OCI-LY7 (cell line): ENCODE data around the gene PSMB5. TPM values are rescaled to one million over a fixed set of nuclear protein-coding genes. Genes with fewer than 3 reads are reported as not detected.
"Not testable (repeated sequence)": the region's sequence is repeated elsewhere in the genome, so short reads cannot be mapped to it uniquely, and the experiment has no call there.

Experiments used
- BruUV-seq: library from RNA; stranded (reverse); fragments of 400-500 nt; replicated peaks from 2 replicates; lab custom pipeline; 2021; lab: Mats Ljungman, UMichigan
- CTCF ChIA-PET: fragments of 300-600 bp; sonication (Branson Sonifier 250); formaldehyde crosslinking; loops from one replicate; lab custom pipeline; 2022; ENCODE audit warnings: antibody characterized with exemption; ENCODE audit not compliant: unreplicated experiment; lab: Charles Lee
- POLR2A ChIA-PET: fragments of 300-600 bp; sonication (Branson Sonifier 250); formaldehyde crosslinking; loops from one replicate; lab custom pipeline; 2022; ENCODE audit warnings: antibody characterized with exemption; lab: Charles Lee
- DNase-seq: peaks from one replicate; pipeline ENCODE4 v3.0.0-alpha.2; 2015; ENCODE audit warnings: low spot score
- H2AFZ ChIP-seq: fragments of 200-600 bp; sonication (generic), shearing (Covaris generic); 2 replicates; pipeline ENCODE4 v1.6.1; 2014; ENCODE audit warnings: mild to moderate bottlenecking, antibody characterized with exemption, low read length, moderate library complexity
- H3K27ac ChIP-seq: fragments of 200-600 bp; sonication (generic); 2 replicates; pipeline ENCODE4 v1.5.1; 2014; ENCODE audit warnings: mixed run types, low read depth, mild to moderate bottlenecking, moderate library complexity, low read length, inconsistent platforms; ENCODE audit not compliant: poor library complexity, severe bottlenecking
- H3K36me3 ChIP-seq: fragments of 200-600 bp; sonication (generic); 2 replicates; pipeline ENCODE4 v1.6.1; 2014; ENCODE audit warnings: mild to moderate bottlenecking, antibody characterized with exemption, low read length, moderate library complexity, mixed read lengths; ENCODE audit not compliant: insufficient read depth
- H3K4me1 ChIP-seq: fragments of 200-600 bp; sonication (generic); 2 replicates; pipeline ENCODE4 v1.5.1; 2014; ENCODE audit warnings: mild to moderate bottlenecking, low read length; ENCODE audit not compliant: insufficient read depth, poor library complexity, severe bottlenecking
- H3K4me2 ChIP-seq: fragments of 200-600 bp; sonication (generic); 2 replicates; pipeline ENCODE4 v1.6.1; 2014; ENCODE audit warnings: mild to moderate bottlenecking, low read length
- H3K4me3 ChIP-seq: fragments of 200-600 bp; sonication (generic); 2 replicates; pipeline ENCODE4 v1.5.1; 2014; ENCODE audit warnings: mild to moderate bottlenecking, low read depth, low read length; ENCODE audit not compliant: poor library complexity, severe bottlenecking
- H3K79me2 ChIP-seq: fragments of 200-600 bp; sonication (generic); 2 replicates; pipeline ENCODE4 v1.6.1; 2016; ENCODE audit warnings: low read depth, mild to moderate bottlenecking, low read length, moderate library complexity, mixed read lengths; ENCODE audit not compliant: insufficient read depth
- H3K9me2 ChIP-seq: fragments of 200-600 bp; sonication (generic); 2 replicates; pipeline ENCODE4 v1.6.1; 2016; ENCODE audit warnings: mild to moderate bottlenecking, low read length, mixed read lengths; ENCODE audit not compliant: insufficient read depth
- H3K9me3 ChIP-seq: fragments of 200-600 bp; sonication (generic); 2 replicates; pipeline ENCODE4 v1.6.1; 2014; ENCODE audit warnings: mild to moderate bottlenecking, mixed run types, low read length, mixed read lengths
- H4K20me1 ChIP-seq: fragments of 200-600 bp; sonication (generic); 2 replicates; pipeline ENCODE4 v1.6.1; 2014; ENCODE audit warnings: mild to moderate bottlenecking, antibody characterized with exemption, low read length, moderate library complexity, mixed read lengths; ENCODE audit not compliant: insufficient read depth
- CTCF ChIP-seq: fragments of 200-600 bp; sonication (generic); conservative IDR thresholded peaks from 2 replicates; pipeline ENCODE4 v1.5.1; 2014; ENCODE audit warnings: mild to moderate bottlenecking, antibody characterized with exemption, low read length, moderate library complexity, mixed read lengths
- EZH2phosphoT487 ChIP-seq: fragments of 200-600 bp; sonication (generic); IDR thresholded peaks from 2 replicates; pipeline ENCODE4 v1.6.1; 2018; ENCODE audit warnings: low read depth, borderline replicate concordance, mild to moderate bottlenecking, mixed run types, antibody characterized with exemption, low read length, moderate library complexity, mixed read lengths
- intact Hi-C: fragments of 100-400 bp; cut with micrococcal nuclease; formaldehyde crosslinking; loops from one replicate; pipeline ENCODE4 v1.10.0; 2022; ENCODE audit not compliant: unreplicated experiment
- total RNA-seq, 2 experiments: library from RNA; depleted of rRNA in 1 of 2; stranded (reverse); fragments of >200 nt in 1 of 2; shearing (Covaris generic) in 1 of 2; gene quantifications; 2 replicates each; pipeline ENCODE4 v1.2.3, GENCODE V29; 2014 to 2022

Gene PSMB5
- total RNA-seq, 2 experiments from 2014 or later: 111 to 122 TPM

GRCh38 chr14:23015618-23016017 is 19.1 kb downstream of the PSMB5 start:
- BruUV-seq: no TSS peak
- no peaks in the 10 kb centered on the region for H3K9me3 ChIP-seq
- no peaks in the 10 kb centered on the region for H4K20me1 ChIP-seq
- H3K4me2 ChIP-seq: no peak overlapping the region
- H3K79me2 ChIP-seq: no peaks in the 10 kb centered on the region
- no peak overlapping the region for H2AFZ ChIP-seq
- H3K27ac ChIP-seq: no peak overlapping the region
- CTCF ChIA-PET: interaction anchor here (1.6 kb wide), 1 partner anchor 9 kb away, joined by 4 read pairs; no protein-coding TSS in a partner anchor
- intact Hi-C loops: no loop called here
- no peak overlapping the region for H3K4me3 ChIP-seq
- no peaks in the 10 kb centered on the region for H3K36me3 ChIP-seq
- H3K9me2 ChIP-seq: no peaks in the 10 kb centered on the region
- H3K4me1 ChIP-seq: peaks cover under 1% of the 10 kb centered on the region
- POLR2A ChIA-PET: interaction anchor here (1.7 to 2.6 kb wide), 2 partner anchors 9 kb away, joined by 5 to 8 read pairs; no protein-coding TSS in a partner anchor
- no peak for TF ChIP-seq EZH2phosphoT487
- no peak for TF ChIP-seq CTCF
- DNase-seq: no peak

GRCh38 chr14:23013749-23014054 is 21.0 kb downstream of the PSMB5 start:
- H3K4me1 ChIP-seq: peaks cover 15% of the 10 kb centered on the region
- POLR2A ChIA-PET: interaction anchor here (0.8 kb wide), 1 partner anchor 448 kb away, joined by 4 read pairs; no protein-coding TSS in a partner anchor

GRCh38 chr14:23013054-23013748 is 21.5 kb downstream of the PSMB5 start:
- Histone ChIP-seq H3K79me2 (peaks cover 11% of the 10 kb centered on the region; the same call in 1 of the 2 replicates), H3K4me2 (no peak overlapping the region), H3K9me3 (no peaks in the 10 kb centered on the region), H4K20me1 (no peaks in the 10 kb centered on the region), H3K36me3 (no peaks in the 10 kb centered on the region), H3K4me3 (no peak overlapping the region), H3K27ac (no peak overlapping the region), H3K4me1 (peaks cover 20% of the 10 kb centered on the region), H3K9me2 (no peaks in the 10 kb centered on the region), H2AFZ (peak overlapping the region; percentile 10; the same call in 1 of the 2 replicates)
- BruUV-seq: no TSS peak
- POLR2A ChIA-PET: interaction anchor here (0.8 kb wide), 1 partner anchor 447 kb away, joined by 4 read pairs; no protein-coding TSS in a partner anchor
- no peak for DNase-seq
- TF ChIP-seq CTCF (no peak), EZH2phosphoT487 (no peak)
- intact Hi-C loops: no loop called here
- CTCF ChIA-PET: interaction anchor here (1.5 kb wide), 1 partner anchor 27 kb away, joined by 3 read pairs; no protein-coding TSS in a partner anchor

More at GRCh38 chr14:23013749-23014054, 21.0 kb downstream of the PSMB5 start:
- BruUV-seq, CTCF ChIA-PET, H3K9me3 ChIP-seq, H4K20me1 ChIP-seq, H3K79me2 ChIP-seq, H2AFZ ChIP-seq, H3K9me2 ChIP-seq, H3K36me3 ChIP-seq, DNase-seq, H3K27ac ChIP-seq, H3K4me2 ChIP-seq, H3K4me3 ChIP-seq, intact Hi-C loops: not testable (repeated sequence)
